ENCODE results near the gene DAAM2.

- TF ChIP-seq RCOR1 (IDR thresholded peaks at IDR 0.05; ENCODE audit: low read depth, low read length): no peak
- TF ChIP-seq CTCF (IDR thresholded peaks at IDR 0.05): no peak
- no peak for TF ChIP-seq HOXA7 (CRISPR knock-in tag; IDR thresholded peaks at IDR 0.05)
- TF ChIP-seq ESRRA (IDR thresholded peaks at IDR 0.05; ENCODE audit: borderline replicate concordance, low read length): no peak
- no peak for TF ChIP-seq FOSB (CRISPR knock-in tag; IDR thresholded peaks at IDR 0.05)
- no peak for TF ChIP-seq REST (IDR thresholded peaks at IDR 0.05)
- TF ChIP-seq MAFK (IDR thresholded peaks at IDR 0.05; ENCODE audit: partially characterized antibody): no peak
- no peak for TF ChIP-seq POLR2A (IDR thresholded peaks at IDR 0.05; ENCODE audit: low read length)
- TF ChIP-seq, protein P1, sequence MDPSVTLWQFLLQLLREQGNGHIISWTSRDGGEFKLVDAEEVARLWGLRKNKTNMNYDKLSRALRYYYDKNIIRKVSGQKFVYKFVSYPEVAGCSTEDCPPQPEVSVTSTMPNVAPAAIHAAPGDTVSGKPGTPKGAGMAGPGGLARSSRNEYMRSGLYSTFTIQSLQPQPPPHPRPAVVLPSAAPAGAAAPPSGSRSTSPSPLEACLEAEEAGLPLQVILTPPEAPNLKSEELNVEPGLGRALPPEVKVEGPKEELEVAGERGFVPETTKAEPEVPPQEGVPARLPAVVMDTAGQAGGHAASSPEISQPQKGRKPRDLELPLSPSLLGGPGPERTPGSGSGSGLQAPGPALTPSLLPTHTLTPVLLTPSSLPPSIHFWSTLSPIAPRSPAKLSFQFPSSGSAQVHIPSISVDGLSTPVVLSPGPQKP (IDR thresholded peaks at IDR 0.05; ENCODE audit: low read depth, low read length): no peak
- TF ChIP-seq JUN (IDR thresholded peaks at IDR 0.05): no peak
These were observed 159.5 kb downstream of the DAAM2 start for GRCh38 chr6:39951716-39952115.
